CD4-positive, alpha-beta memory T cell (primary cell): ENCODE measurements around the gene ZNF366. TPM values are rescaled to one million over a fixed set of nuclear protein-coding genes. Genes with fewer than 3 reads are reported as not detected.

ENCODE experiments used
- CTCF ChIA-PET: fragments of 350-600 bp; sonication (Branson Sonifier 250); formaldehyde crosslinking; loops from one replicate; lab custom pipeline; 2021; ENCODE audit warnings: inconsistent platforms; ENCODE audit not compliant: partially characterized antibody; lab: Charles Lee
- POLR2A ChIA-PET: fragments of 350-600 bp; sonication (Branson Sonifier 250); formaldehyde crosslinking; loops from one replicate; lab custom pipeline; 2021; ENCODE audit not compliant: partially characterized antibody; lab: Charles Lee
- DNase-seq, 5 donors: peaks; one replicate each; pipeline versions ENCODE4 v3.0.0 to v3.0.0-alpha.2; 2020 to 2022; ENCODE audit warnings: mixed read lengths in 1 of 5
- H3K27ac ChIP-seq: one replicate; pipeline ENCODE4 v1.7.0; 2013; ENCODE audit warnings: low read depth, low read length
- H3K27me3 ChIP-seq: 2 replicates; pipeline ENCODE4 v1.7.0; 2013; ENCODE audit warnings: mild to moderate bottlenecking, low read length, moderate library complexity; ENCODE audit not compliant: insufficient read depth
- H3K36me3 ChIP-seq: 2 replicates; pipeline ENCODE4 v1.7.0; 2013; ENCODE audit warnings: mild to moderate bottlenecking, low read length, moderate library complexity; ENCODE audit not compliant: insufficient read depth
- H3K4me1 ChIP-seq: 2 replicates; pipeline ENCODE4 v1.7.0; 2013; ENCODE audit warnings: mild to moderate bottlenecking, low read length, moderate library complexity; ENCODE audit not compliant: insufficient read depth
- H3K4me3 ChIP-seq, 2 donors: one replicate each; pipeline ENCODE4 v1.7.0; 2013; ENCODE audit warnings: low read length in 2 of 2, mild to moderate bottlenecking in 1 of 2
- H3K9me3 ChIP-seq, 2 donors: one replicate each; pipeline ENCODE4 v1.7.0; 2013; ENCODE audit warnings: low read length in 2 of 2, control low read depth in 1 of 2; ENCODE audit not compliant: control insufficient read depth in 1 of 2
- H3K27ac Mint-ChIP-seq, 7 donors: one replicate each; pipeline ENCODE4 v1.8.0; 2020 to 2021; ENCODE audit warnings: mixed read lengths in 7 of 7, mild to moderate bottlenecking in 6 of 7, inconsistent platforms in 3 of 7, moderate library complexity in 3 of 7
- H3K27me3 Mint-ChIP-seq, 2 donors: one replicate each; pipeline ENCODE4 v1.8.0; 2020 to 2021; ENCODE audit warnings: mixed read lengths in 2 of 2
- H3K36me3 Mint-ChIP-seq, 2 donors: one replicate each; pipeline ENCODE4 v1.8.0; 2020 to 2021; ENCODE audit warnings: mixed read lengths in 2 of 2, inconsistent platforms in 1 of 2, mild to moderate bottlenecking in 1 of 2
- H3K4me1 Mint-ChIP-seq, 4 donors: one replicate each; pipeline ENCODE4 v1.8.0; 2020 to 2021; ENCODE audit warnings: mixed read lengths in 4 of 4, mild to moderate bottlenecking in 1 of 4
- H3K4me3 Mint-ChIP-seq, 8 donors: one replicate each; pipeline ENCODE4 v1.8.0; 2020 to 2021; ENCODE audit warnings: mixed read lengths in 8 of 8, mild to moderate bottlenecking in 7 of 8, moderate library complexity in 6 of 8, inconsistent platforms in 3 of 8
- H3K9me3 Mint-ChIP-seq, 8 donors: one replicate each; pipeline ENCODE4 v1.8.0; 2020 to 2021; ENCODE audit warnings: mixed read lengths in 8 of 8, mild to moderate bottlenecking in 5 of 8, inconsistent platforms in 3 of 8, moderate library complexity in 1 of 8
- intact Hi-C: fragments of 100-400 bp; cut with micrococcal nuclease; formaldehyde crosslinking; loops from one replicate; pipeline ENCODE4 v1.15.1; 2023
- polyA plus RNA-seq, 2 donors: library from polyadenylated mRNA; unstranded; fragments of 300-500 nt; fragmentation: Illumina TruSeq; gene quantifications; one replicate each; pipeline ENCODE4 v1.2.3, GENCODE V29; 2021
- total RNA-seq, 2 experiments: library from RNA; stranded (reverse); gene quantifications; one replicate each; pipeline ENCODE4 v1.2.3, GENCODE V29; 2021

Gene ZNF366
- total and polyA plus RNA-seq, 4 experiments from 2014 or later: 0.29 to 0.58 TPM; not detected in 2

DNA sequence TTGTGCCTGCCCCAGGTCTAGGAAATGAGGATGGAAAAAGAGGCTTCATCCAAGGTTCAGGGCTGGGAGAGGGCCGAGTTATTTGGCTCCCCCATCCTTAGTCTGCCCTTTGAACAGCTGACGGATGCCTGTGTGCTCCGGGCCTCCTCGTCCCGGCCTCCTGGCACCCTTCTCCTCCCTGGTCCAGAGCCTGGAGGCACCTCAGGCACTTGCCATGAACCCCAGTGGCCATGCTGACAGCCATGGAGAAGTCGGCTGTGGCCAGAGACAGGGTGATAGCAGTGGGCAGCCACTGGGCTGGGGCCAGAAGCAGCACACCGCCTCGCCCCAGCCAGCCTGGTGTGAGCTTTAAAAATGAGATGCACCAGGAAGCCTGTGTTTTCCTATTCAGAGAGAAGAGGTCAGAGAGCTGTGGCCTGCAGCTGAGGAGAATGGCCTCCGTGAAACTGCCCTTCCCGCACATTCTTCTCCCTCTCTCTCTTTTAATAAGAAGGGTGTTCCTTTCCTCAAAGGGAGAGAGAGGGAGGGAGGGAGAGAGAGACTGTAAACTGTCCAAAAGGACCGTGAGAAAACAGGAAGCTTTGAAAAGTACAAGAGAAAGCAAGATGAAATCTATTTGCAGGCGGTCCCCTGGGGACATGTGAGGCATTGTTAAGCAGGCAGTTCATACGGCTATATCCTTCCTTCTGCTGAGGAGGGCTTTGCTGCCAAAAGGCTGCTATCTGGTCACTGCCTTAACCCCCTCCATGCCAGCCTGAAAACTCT is 55.3 kb downstream of the ZNF366 start:
- CTCF ChIA-PET: no interaction called here
- Mint-ChIP-seq H3K36me3 (no peaks in the 10 kb centered on the region), H3K27me3 (peaks cover 1 to 3% of the 10 kb centered on the region in 2 donors), H3K4me1 (no peaks in the 10 kb centered on the region), H3K4me3 (no peak overlapping the region), H3K27ac (no peak overlapping the region), H3K9me3 (peaks cover 0 to 3% (median 0%) of the 10 kb centered on the region in 8 donors)
- H3K27ac ChIP-seq: no peak overlapping the region
- DNase-seq: no peak
- no peaks in the 10 kb centered on the region for H3K4me1 ChIP-seq
- no peaks in the 10 kb centered on the region for H3K36me3 ChIP-seq
- no peak overlapping the region for H3K4me3 ChIP-seq
- intact Hi-C loops: no loop called here
- POLR2A ChIA-PET: no interaction called here
- H3K9me3 ChIP-seq: no peaks in the 10 kb centered on the region
- H3K27me3 ChIP-seq: no peaks in the 10 kb centered on the region

DNA sequence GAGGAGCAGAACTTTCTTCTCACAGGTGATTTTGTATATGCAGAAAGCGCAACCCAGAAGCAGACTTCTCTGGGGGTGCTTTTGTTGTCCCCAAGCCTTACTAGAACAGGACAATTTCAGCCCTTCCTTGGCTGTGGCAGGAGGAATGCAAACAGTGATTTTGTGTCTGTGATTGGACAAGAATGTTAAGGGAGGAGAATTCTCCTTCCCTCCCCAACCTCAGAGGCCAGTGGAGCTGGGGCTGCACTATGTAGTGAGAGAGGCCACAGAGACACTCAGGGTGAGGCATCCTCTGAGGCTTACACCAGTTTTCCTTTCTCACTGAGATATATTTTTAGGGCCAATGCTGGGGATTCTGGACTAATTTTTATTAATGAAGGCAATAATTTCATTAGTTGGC is 58.8 kb downstream of the ZNF366 start:
- no peak for DNase-seq
- no peak overlapping the region for H3K27ac Mint-ChIP-seq
- Histone ChIP-seq H3K4me3 (no peak overlapping the region), H3K27ac (no peak overlapping the region), H3K36me3 (no peaks in the 10 kb centered on the region), H3K9me3 (no peaks in the 10 kb centered on the region), H3K27me3 (no peaks in the 10 kb centered on the region), H3K4me1 (no peaks in the 10 kb centered on the region)
- CTCF ChIA-PET: no interaction called here
- H3K36me3 Mint-ChIP-seq: no peaks in the 10 kb centered on the region
- intact Hi-C loops: no loop called here
- no peaks in the 10 kb centered on the region for H3K4me1 Mint-ChIP-seq
- POLR2A ChIA-PET: no interaction called here
- H3K4me3 Mint-ChIP-seq: no peak overlapping the region
- H3K27me3 Mint-ChIP-seq: peaks cover 1 to 3% of the 10 kb centered on the region in 2 donors
- no peaks in the 10 kb centered on the region for H3K9me3 Mint-ChIP-seq

- H3K27me3 Mint-ChIP-seq: peaks cover 1 to 3% of the 10 kb centered on the region in 2 donors
These were observed 59.5 kb downstream of the ZNF366 start for GRCh38 chr5:72447751-72448150.

GRCh38 chr5:72445969-72446368 is 61.2 kb downstream of the ZNF366 start:
- Mint-ChIP-seq H3K4me3 (no peak overlapping the region), H3K4me1 (no peaks in the 10 kb centered on the region), H3K9me3 (no peaks in the 10 kb centered on the region), H3K36me3 (no peaks in the 10 kb centered on the region), H3K27ac (no peak overlapping the region), H3K27me3 (peaks cover 0 to 2% of the 10 kb centered on the region in 2 donors)
- H3K4me1 ChIP-seq: no peaks in the 10 kb centered on the region
- H3K4me3 ChIP-seq: no peak overlapping the region
- no peaks in the 10 kb centered on the region for H3K27me3 ChIP-seq
- H3K9me3 ChIP-seq: no peaks in the 10 kb centered on the region
- DNase-seq: no peak
- intact Hi-C loops: no loop called here
- H3K27ac ChIP-seq: no peak overlapping the region
- CTCF ChIA-PET: no interaction called here
- POLR2A ChIA-PET: no interaction called here
- H3K36me3 ChIP-seq: no peaks in the 10 kb centered on the region

More at GRCh38 chr5:72447751-72448150, 59.5 kb downstream of the ZNF366 start:
- Histone ChIP-seq H3K36me3 (no peaks in the 10 kb centered on the region), H3K4me3 (no peak overlapping the region), H3K27me3 (no peaks in the 10 kb centered on the region), H3K9me3 (no peaks in the 10 kb centered on the region), H3K4me1 (no peaks in the 10 kb centered on the region), H3K27ac (no peak overlapping the region)
- H3K4me1 Mint-ChIP-seq: no peaks in the 10 kb centered on the region
- no peaks in the 10 kb centered on the region for H3K9me3 Mint-ChIP-seq
- ChIA-PET POLR2A (no interaction called here), CTCF (no interaction called here)
- intact Hi-C loops: no loop called here
- H3K36me3 Mint-ChIP-seq: no peaks in the 10 kb centered on the region
- no peak overlapping the region for H3K27ac Mint-ChIP-seq
- no peak overlapping the region for H3K4me3 Mint-ChIP-seq
- no peak for DNase-seq

- H3K27me3 ChIP-seq: no peaks in the 10 kb centered on the region
- H3K36me3 ChIP-seq: no peaks in the 10 kb centered on the region
- Mint-ChIP-seq H3K9me3 (no peaks in the 10 kb centered on the region), H3K27me3 (no peaks in the 10 kb centered on the region), H3K4me3 (no peak overlapping the region), H3K27ac (no peak overlapping the region), H3K4me1 (no peaks in the 10 kb centered on the region), H3K36me3 (no peaks in the 10 kb centered on the region)
- POLR2A ChIA-PET: no interaction called here
- CTCF ChIA-PET: no interaction called here
- H3K4me1 ChIP-seq: no peaks in the 10 kb centered on the region
- DNase-seq: no peak
- no peak overlapping the region for H3K4me3 ChIP-seq
- no peaks in the 10 kb centered on the region for H3K9me3 ChIP-seq
- H3K27ac ChIP-seq: no peak overlapping the region
- intact Hi-C loops: no loop called here
These were observed 63.3 kb downstream of the ZNF366 start for GRCh38 chr5:72443883-72444282.

- Histone ChIP-seq H3K9me3 (no peaks in the 10 kb centered on the region), H3K27ac (no peak overlapping the region), H3K36me3 (no peaks in the 10 kb centered on the region), H3K27me3 (no peaks in the 10 kb centered on the region), H3K4me1 (no peaks in the 10 kb centered on the region), H3K4me3 (no peak overlapping the region)
- POLR2A ChIA-PET: no interaction called here
- CTCF ChIA-PET: no interaction called here
- H3K36me3 Mint-ChIP-seq: no peaks in the 10 kb centered on the region
- intact Hi-C loops: no loop called here
- no peaks in the 10 kb centered on the region for H3K4me1 Mint-ChIP-seq
- H3K4me3 Mint-ChIP-seq: no peak overlapping the region
- DNase-seq: no peak
- no peaks in the 10 kb centered on the region for H3K9me3 Mint-ChIP-seq
- H3K27ac Mint-ChIP-seq: no peak overlapping the region
- H3K27me3 Mint-ChIP-seq: peaks cover 0 to 4% of the 10 kb centered on the region in 2 donors
These were observed 65.2 kb downstream of the ZNF366 start for GRCh38 chr5:72441862-72442540.

GRCh38 chr5:72441094-72441723 is 66.0 kb downstream of the ZNF366 start:
- H3K27ac ChIP-seq: no peak overlapping the region

More at GRCh38 chr5:72441094-72441723, 66.0 kb downstream of the ZNF366 start:
- DNase-seq: no peak
- Mint-ChIP-seq H3K4me3 (no peak overlapping the region), H3K27ac (no peak overlapping the region), H3K4me1 (no peaks in the 10 kb centered on the region), H3K9me3 (no peaks in the 10 kb centered on the region), H3K36me3 (no peaks in the 10 kb centered on the region), H3K27me3 (peaks cover 3 to 4% of the 10 kb centered on the region in 2 donors)
- no peaks in the 10 kb centered on the region for H3K27me3 ChIP-seq
- CTCF ChIA-PET: no interaction called here
- no peaks in the 10 kb centered on the region for H3K9me3 ChIP-seq
- no peak overlapping the region for H3K4me3 ChIP-seq
- H3K36me3 ChIP-seq: no peaks in the 10 kb centered on the region
- H3K4me1 ChIP-seq: no peaks in the 10 kb centered on the region
- intact Hi-C loops: no loop called here
- POLR2A ChIA-PET: no interaction called here
